ENCODE measurements around the gene LRRN4CL. TPM values are rescaled to one million over a fixed set of nuclear protein-coding genes. Genes with fewer than 3 reads are reported as not detected.
"Not testable (repeated sequence)": the region's sequence is repeated elsewhere in the genome, so short reads cannot be mapped to it uniquely, and the experiment has no call there.

LRRN4CL gene
- total RNA-seq, 2 experiments from 2014 or later = 0.65 to 0.79 TPM

DNA sequence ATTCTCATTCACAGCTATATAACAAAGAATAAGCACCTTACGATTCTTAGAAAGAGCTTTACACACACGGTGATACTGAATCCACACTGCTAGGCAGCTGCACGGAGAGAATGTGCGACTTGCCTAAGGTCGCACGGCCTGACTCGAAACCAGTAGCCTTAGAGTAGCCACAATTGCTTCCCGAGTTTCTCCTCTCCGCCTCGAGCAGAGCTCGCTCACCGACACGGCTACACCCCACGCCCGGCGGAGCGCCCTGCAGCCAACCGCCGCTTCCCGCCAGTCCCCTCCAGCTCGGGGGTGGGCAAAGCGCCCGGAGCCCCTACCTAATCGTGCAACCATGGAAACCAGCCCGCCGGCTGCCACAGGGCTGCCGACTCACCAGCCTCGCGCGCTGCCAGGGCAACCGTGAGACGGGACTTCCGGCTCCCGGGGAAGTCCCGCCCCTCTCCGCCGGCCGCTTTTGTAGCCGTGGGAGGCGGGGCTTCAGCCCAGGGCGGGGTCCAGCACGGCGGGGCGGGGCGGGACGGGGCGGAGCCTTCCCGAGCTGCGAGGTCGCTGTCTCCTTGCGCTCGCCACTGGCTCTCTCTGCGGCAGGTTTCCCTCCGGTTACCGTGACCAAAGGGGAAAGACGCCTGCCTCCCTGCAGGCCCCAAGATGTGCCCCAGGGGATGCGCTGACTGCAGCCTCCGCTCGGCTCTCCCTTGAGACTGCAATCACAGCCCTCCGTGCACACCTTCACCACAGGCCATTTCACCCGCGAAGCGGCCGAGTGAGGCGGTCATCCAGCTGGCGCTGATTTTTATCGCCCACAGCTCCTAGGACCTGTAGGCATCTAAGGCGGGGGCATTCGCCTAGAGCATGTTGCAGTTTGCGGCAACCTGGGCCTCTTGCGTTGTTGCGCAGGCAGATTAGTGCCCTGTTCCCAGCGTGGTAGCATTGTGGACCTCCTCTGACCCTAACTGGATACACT, 16.8 kb upstream of the LRRN4CL start:
- Histone ChIP-seq H3K4me2 (ENCODE audit: low read length) (peak overlapping the region; percentile 94), H2AFZ (ENCODE audit: low read length) (peak overlapping the region; percentile 30; the same call in 1 of the 2 replicates), H3K4me3 (ENCODE audit: low read depth, low read length, poor library complexity, severe bottlenecking) (peak overlapping the region; percentile 73), H4K20me1 (ENCODE audit: insufficient read depth, low read length) (no peaks in the 10 kb centered on the region), H3K27ac (ENCODE audit: low read depth, low read length, poor library complexity, severe bottlenecking) (peak overlapping the region; percentile 19), H3K4me1 (ENCODE audit: insufficient read depth, low read length, poor library complexity, severe bottlenecking) (peaks cover 44% of the 10 kb centered on the region), H3K9me2 (ENCODE audit: insufficient read depth, low read length) (no peaks in the 10 kb centered on the region), H3K36me3 (ENCODE audit: insufficient read depth, low read length) (peaks cover 93% of the 10 kb centered on the region), H3K9me3 (ENCODE audit: low read length) (no peaks in the 10 kb centered on the region), H3K79me2 (ENCODE audit: insufficient read depth, low read depth, low read length) (no peaks in the 10 kb centered on the region)
- no TSS peak for BruUV-seq (replicated peaks)
- ChIA-PET POLR2A (interaction anchor here (0.7 to 1.6 kb wide), 5 partner anchors 10 to 136 kb away, joined by 3 to 5 read pairs (median 4); no protein-coding TSS in a partner anchor), CTCF (ENCODE audit: unreplicated experiment) (no interaction called here)
- intact Hi-C loops (cut with micrococcal nuclease; ENCODE audit: unreplicated experiment) = loop anchor here (2.0 kb wide), 1 partner anchor 21 kb away; the partner anchor contains the start of gene HNRNPUL2
- TF ChIP-seq, protein P1, sequence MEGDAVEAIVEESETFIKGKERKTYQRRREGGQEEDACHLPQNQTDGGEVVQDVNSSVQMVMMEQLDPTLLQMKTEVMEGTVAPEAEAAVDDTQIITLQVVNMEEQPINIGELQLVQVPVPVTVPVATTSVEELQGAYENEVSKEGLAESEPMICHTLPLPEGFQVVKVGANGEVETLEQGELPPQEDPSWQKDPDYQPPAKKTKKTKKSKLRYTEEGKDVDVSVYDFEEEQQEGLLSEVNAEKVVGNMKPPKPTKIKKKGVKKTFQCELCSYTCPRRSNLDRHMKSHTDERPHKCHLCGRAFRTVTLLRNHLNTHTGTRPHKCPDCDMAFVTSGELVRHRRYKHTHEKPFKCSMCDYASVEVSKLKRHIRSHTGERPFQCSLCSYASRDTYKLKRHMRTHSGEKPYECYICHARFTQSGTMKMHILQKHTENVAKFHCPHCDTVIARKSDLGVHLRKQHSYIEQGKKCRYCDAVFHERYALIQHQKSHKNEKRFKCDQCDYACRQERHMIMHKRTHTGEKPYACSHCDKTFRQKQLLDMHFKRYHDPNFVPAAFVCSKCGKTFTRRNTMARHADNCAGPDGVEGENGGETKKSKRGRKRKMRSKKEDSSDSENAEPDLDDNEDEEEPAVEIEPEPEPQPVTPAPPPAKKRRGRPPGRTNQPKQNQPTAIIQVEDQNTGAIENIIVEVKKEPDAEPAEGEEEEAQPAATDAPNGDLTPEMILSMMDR (conservative IDR thresholded peaks at IDR 0.05; ENCODE audit: low read length) = no peak
- no peak for TF ChIP-seq EZH2phosphoT487 (IDR thresholded peaks at IDR 0.05; ENCODE audit: borderline replicate concordance, low read depth, low read length)
- peak; percentile 94 for DNase-seq (ENCODE audit: low spot score)

DNA sequence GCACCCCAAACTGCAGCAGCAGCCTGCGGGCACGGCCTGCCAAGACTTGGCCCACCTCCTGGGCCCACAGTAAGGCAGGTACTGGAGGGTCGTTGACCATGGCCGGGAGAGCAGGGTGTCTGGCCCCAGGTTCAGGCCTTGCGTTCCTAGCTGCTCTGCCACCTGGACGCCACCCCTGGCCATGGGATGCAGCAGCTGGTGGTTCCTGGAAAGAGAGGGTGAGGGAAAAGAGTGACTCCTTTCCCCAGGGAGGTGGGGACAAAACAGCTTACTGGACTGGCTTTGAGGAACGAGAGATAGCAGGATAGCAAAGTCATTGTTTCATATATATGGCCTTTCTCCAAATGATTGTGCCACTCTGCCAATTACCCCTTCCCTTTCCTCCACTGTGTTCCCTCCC, 16.1 kb upstream of the LRRN4CL start:
- CTCF ChIA-PET (ENCODE audit: unreplicated experiment) = interaction anchor here (1.2 kb wide), 1 partner anchor 16 kb away, joined by 3 read pairs; the partner anchor contains the start of gene LRRN4CL
- no peaks in the 10 kb centered on the region for H3K79me2 ChIP-seq (ENCODE audit: insufficient read depth, low read depth, low read length)
- no TSS peak for BruUV-seq (replicated peaks)
- H3K9me3 ChIP-seq (ENCODE audit: low read length) = no peaks in the 10 kb centered on the region
- H3K4me1 ChIP-seq (ENCODE audit: insufficient read depth, low read length, poor library complexity, severe bottlenecking) = peaks cover 44% of the 10 kb centered on the region
- peak overlapping the region; percentile 73 for H3K4me3 ChIP-seq (ENCODE audit: low read depth, low read length, poor library complexity, severe bottlenecking)
- no peak for TF ChIP-seq EZH2phosphoT487 (IDR thresholded peaks at IDR 0.05; ENCODE audit: borderline replicate concordance, low read depth, low read length)
- TF ChIP-seq, protein P1 (conservative IDR thresholded peaks at IDR 0.05; ENCODE audit: low read length) = no peak
- DNase-seq (ENCODE audit: low spot score) = no peak
- H3K36me3 ChIP-seq (ENCODE audit: insufficient read depth, low read length) = peaks cover 93% of the 10 kb centered on the region
- H3K27ac ChIP-seq (ENCODE audit: low read depth, low read length, poor library complexity, severe bottlenecking) = peak overlapping the region; percentile 19
- no peaks in the 10 kb centered on the region for H3K9me2 ChIP-seq (ENCODE audit: insufficient read depth, low read length)
- no peaks in the 10 kb centered on the region for H4K20me1 ChIP-seq (ENCODE audit: insufficient read depth, low read length)
- POLR2A ChIA-PET = interaction anchor here (0.7 to 1.6 kb wide), 4 partner anchors 9 to 120 kb away, joined by 3 to 5 read pairs (median 4); no protein-coding TSS in a partner anchor
- peak overlapping the region; percentile 94 for H3K4me2 ChIP-seq (ENCODE audit: low read length)
- intact Hi-C loops (cut with micrococcal nuclease; ENCODE audit: unreplicated experiment) = no loop called here
- no peak overlapping the region; the same call in 1 of the 2 replicates for H2AFZ ChIP-seq (ENCODE audit: low read length)

DNA sequence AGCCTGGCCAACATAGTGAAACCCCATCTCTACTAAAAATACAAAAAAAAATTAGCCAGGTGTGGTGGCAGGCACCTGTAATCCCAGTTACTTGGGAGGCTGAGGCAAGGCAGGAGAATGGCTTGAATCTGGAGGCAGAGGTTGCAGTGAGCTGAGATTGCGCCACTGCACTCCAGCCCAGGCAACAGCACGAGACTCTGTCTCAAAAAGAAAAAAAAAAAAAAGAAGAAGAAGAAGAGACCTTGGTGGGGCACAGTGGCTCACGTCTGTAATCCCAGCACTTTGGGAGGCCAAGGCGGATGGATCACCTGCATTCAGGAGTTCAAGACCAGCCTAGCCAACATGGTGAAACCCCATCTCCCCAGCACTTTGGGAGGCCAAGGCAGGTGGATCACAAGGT, 14.6 kb upstream of the LRRN4CL start:
- POLR2A ChIA-PET = interaction anchor here (0.6 kb wide), 1 partner anchor 56 kb away, joined by 10 read pairs; no protein-coding TSS in a partner anchor

More for the DNA sequence above, 14.6 kb upstream of the LRRN4CL start:
- H3K27ac ChIP-seq (ENCODE audit: low read depth, low read length, poor library complexity, severe bottlenecking); H4K20me1 ChIP-seq (ENCODE audit: insufficient read depth, low read length); BruUV-seq (replicated peaks); H3K4me2 ChIP-seq (ENCODE audit: low read length); CTCF ChIA-PET (ENCODE audit: unreplicated experiment); H2AFZ ChIP-seq (ENCODE audit: low read length); H3K9me2 ChIP-seq (ENCODE audit: insufficient read depth, low read length); H3K9me3 ChIP-seq (ENCODE audit: low read length); DNase-seq (ENCODE audit: low spot score); H3K4me3 ChIP-seq (ENCODE audit: low read depth, low read length, poor library complexity, severe bottlenecking); intact Hi-C loops (cut with micrococcal nuclease; ENCODE audit: unreplicated experiment); H3K79me2 ChIP-seq (ENCODE audit: insufficient read depth, low read depth, low read length): not testable (repeated sequence)
- peaks cover 33% of the 10 kb centered on the region for H3K4me1 ChIP-seq (ENCODE audit: insufficient read depth, low read length, poor library complexity, severe bottlenecking)
- H3K36me3 ChIP-seq (ENCODE audit: insufficient read depth, low read length) = peaks cover 90% of the 10 kb centered on the region

Measured in OCI-LY7 (cell line).